BJ (cell line): ENCODE measurements around the gene UBE2L6. TPM values are rescaled to one million over a fixed set of nuclear protein-coding genes. Genes with fewer than 3 reads are reported as not detected.

Source experiments
- CTCF ChIA-PET: fragments of 350-600 bp; formaldehyde crosslinking; extraction: SDS; loops from one replicate; lab custom pipeline; 2021; ENCODE audit warnings: antibody characterized with exemption, inconsistent platforms; lab: Yijun Ruan, JAX
- POLR2A ChIA-PET: fragments of 300-600 bp; sonication (Branson Sonifier 250); formaldehyde crosslinking; extraction: SDS; loops from one replicate; lab custom pipeline; 2021; ENCODE audit warnings: antibody characterized with exemption; lab: Charles Lee
- DNase-seq: peaks from one replicate; pipeline ENCODE4 v3.0.0-alpha.2; 2011; ENCODE audit warnings: low read depth
- H3K27me3 ChIP-seq: 2 replicates; pipeline ENCODE4 v1.6.0; 2011; ENCODE audit warnings: low read length; ENCODE audit not compliant: control insufficient read depth, insufficient read depth
- H3K36me3 ChIP-seq: 2 replicates; pipeline ENCODE4 v1.5.1; 2011; ENCODE audit warnings: low read length; ENCODE audit not compliant: control insufficient read depth, insufficient read depth
- H3K4me3 ChIP-seq: 2 replicates; pipeline ENCODE4 v1.5.1; 2011; ENCODE audit warnings: low read depth, mild to moderate bottlenecking, control low read depth, low read length
- polyA plus RNA-seq: library from polyadenylated mRNA; depleted of rRNA; stranded (reverse); fragments of >200 nt; gene quantifications from 2 replicates; pipeline ENCODE4 v1.2.3, GENCODE V29; 2011
- TF ChIP-seq, protein P1 (sequence below): IDR thresholded peaks from 2 replicates; pipeline ENCODE4 v1.5.1; 2011; ENCODE audit warnings: low read depth, mild to moderate bottlenecking, control low read depth, inconsistent platforms, low read length, moderate library complexity; ENCODE audit not compliant: insufficient read depth

The UBE2L6 gene
- polyA plus RNA-seq, 1 experiment, result 67.0 TPM

DNA sequence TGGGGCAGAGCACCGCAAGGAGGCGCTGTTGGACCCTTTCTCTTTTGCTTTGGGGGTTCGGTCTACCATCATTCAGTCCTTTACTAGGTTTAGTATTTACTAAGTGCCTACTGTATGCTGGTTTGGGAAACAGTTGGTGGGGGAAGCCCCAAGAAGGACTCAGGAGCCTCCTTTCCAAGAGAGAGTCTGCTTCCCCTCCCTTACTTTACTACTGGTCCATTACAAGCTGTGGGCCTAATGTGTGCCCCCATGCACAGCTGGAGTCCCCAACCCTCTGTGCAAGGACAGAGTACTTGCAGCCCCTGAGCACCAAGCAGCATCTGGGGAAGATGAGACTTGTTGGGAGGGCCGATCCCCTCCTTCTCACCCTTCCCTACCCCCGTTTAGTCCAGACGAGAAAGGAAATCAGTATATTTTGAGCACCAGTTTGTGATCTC is 876 bp upstream of the UBE2L6 start:
- peak overlapping the region; percentile 83 for H3K4me3 ChIP-seq
- ChIA-PET POLR2A (interaction anchor here (1.4 kb wide), 1 partner anchor 76 kb away, joined by 5 read pairs; no protein-coding TSS in a partner anchor), CTCF (interaction anchor here (0.7 to 8.8 kb wide), 38 partner anchors 11 to 222 kb away, joined by 3 to 285 read pairs (median 4); partner anchors contain the start of genes SERPING1, SLC43A1, SLC43A3 and YPEL4)
- TF ChIP-seq, protein P1, sequence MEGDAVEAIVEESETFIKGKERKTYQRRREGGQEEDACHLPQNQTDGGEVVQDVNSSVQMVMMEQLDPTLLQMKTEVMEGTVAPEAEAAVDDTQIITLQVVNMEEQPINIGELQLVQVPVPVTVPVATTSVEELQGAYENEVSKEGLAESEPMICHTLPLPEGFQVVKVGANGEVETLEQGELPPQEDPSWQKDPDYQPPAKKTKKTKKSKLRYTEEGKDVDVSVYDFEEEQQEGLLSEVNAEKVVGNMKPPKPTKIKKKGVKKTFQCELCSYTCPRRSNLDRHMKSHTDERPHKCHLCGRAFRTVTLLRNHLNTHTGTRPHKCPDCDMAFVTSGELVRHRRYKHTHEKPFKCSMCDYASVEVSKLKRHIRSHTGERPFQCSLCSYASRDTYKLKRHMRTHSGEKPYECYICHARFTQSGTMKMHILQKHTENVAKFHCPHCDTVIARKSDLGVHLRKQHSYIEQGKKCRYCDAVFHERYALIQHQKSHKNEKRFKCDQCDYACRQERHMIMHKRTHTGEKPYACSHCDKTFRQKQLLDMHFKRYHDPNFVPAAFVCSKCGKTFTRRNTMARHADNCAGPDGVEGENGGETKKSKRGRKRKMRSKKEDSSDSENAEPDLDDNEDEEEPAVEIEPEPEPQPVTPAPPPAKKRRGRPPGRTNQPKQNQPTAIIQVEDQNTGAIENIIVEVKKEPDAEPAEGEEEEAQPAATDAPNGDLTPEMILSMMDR, result peak; percentile 93
- H3K36me3 ChIP-seq, result no peaks in the 10 kb centered on the region
- H3K27me3 ChIP-seq, result no peaks in the 10 kb centered on the region
- DNase-seq, result no peak

DNA sequence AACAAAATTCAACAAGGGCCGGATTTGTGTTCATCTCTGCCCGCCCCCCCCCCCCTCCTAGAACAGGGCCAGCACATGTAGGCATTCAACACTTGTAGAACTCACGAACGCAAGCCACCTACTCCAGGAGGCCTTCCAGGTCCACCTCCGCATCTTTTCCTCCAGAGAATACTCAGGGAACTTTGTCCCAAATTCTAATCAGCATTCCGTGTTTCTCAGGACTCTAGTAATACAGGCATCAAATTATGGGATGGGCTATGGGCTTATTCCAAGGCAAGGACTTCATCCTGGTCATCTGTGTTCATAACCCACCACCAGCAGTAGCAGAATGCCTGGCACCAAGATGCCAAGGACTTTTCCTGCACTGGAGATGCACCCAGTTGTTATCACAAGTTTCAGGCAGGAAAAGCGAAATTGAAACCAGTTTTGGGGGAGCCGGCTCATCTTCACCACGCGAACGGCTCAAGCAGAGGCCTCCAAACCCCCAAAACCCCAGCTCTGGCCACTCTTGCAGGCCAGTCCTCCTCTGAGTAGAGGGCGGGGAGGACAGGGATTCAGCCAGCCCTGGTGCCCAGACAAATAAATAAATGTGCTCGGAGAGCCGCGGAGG is 462 bp downstream of the UBE2L6 start:
- DNase-seq, result no peak

DNA sequence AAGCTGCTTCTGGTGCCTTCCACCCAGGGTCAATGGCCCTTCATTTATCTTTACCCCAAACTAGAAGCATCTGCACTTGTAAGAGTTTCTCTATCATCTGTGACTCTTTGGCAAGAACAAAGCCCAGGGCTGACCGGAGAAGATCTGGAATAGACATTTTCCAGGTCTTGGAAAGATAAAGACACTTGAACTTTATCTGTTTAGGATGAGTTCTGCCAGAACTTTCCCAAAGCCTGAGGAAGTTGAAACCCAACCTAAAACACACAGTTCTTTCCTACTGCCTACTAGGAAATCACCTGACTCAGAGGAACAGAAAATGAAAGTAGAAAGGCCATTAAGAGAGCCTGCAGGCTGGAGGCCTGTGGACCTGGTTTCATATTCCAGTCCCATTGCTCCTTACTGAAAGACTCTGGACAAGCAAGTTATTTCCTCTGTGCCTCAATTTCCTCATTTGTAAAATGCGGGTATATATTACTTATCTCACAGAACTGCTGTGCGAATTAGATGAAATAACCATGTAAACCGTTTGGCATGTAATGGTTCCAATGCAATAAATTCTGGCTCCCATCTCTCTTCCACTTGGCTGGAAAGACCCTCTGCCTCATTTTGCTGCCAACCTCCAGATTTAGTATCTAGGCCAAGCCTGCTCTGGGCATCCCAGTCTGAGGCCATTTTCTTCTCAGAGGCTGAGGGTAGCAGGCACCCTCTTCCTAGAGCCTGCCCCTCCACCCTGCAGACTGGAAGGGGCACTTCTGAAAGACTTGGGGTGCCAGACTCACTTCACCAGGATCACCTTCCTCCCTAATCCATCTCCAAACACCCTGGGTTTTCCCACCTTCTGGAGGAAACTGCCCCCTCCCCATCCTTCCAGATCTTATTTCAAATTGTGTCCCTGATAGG is 1.2 kb downstream of the UBE2L6 start:
- TF ChIP-seq, protein P1, result no peak
- no peak for DNase-seq
- Histone ChIP-seq H3K36me3 (no peaks in the 10 kb centered on the region), H3K4me3 (peak overlapping the region; percentile 83), H3K27me3 (no peaks in the 10 kb centered on the region)
- ChIA-PET CTCF (interaction anchor here (0.8 to 8.8 kb wide), 4 partner anchors 32 to 109 kb away, joined by 3 to 285 read pairs (median 4); no protein-coding TSS in a partner anchor), POLR2A (no interaction called here)

More for the DNA sequence above, 462 bp downstream of the UBE2L6 start:
- POLR2A ChIA-PET, result interaction anchor here (1.4 kb wide), 1 partner anchor 77 kb away, joined by 5 read pairs; no protein-coding TSS in a partner anchor
- H3K36me3 ChIP-seq, result no peaks in the 10 kb centered on the region
- H3K4me3 ChIP-seq, result peak overlapping the region; percentile 83
- CTCF ChIA-PET, result interaction anchor here (0.6 to 8.8 kb wide), 21 partner anchors 9 to 1002 kb away, joined by 3 to 285 read pairs (median 6); partner anchors contain the start of genes SERPING1, SLC43A1 and YPEL4
- no peaks in the 10 kb centered on the region for H3K27me3 ChIP-seq
- TF ChIP-seq, protein P1, result no peak

DNA sequence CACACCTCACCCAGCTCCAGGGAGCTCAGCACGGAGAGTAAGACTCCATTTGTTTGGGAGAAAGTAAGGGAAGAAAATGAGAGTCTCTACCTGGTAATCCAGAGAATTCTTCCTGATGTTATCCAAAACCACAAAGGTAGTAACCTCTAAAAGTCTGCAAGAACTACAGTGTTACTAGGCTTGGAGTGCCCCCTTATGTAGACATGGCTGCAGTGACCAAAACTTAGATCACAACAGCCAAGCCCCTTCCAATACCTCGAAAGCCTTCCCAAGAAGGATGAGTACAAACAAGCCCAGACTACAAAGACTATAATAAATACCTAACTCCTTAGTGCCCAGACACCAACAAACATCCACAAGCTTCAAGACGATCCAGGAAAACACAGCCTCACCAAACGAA is 4.9 kb downstream of the UBE2L6 start:
- Histone ChIP-seq H3K27me3 (no peaks in the 10 kb centered on the region), H3K4me3 (no peak overlapping the region), H3K36me3 (peaks cover 5% of the 10 kb centered on the region)
- TF ChIP-seq, protein P1, result no peak
- no peak for DNase-seq
- ChIA-PET POLR2A (no interaction called here), CTCF (interaction anchor here (0.6 to 1.5 kb wide), 4 partner anchors 20 to 104 kb away, joined by 3 to 5 read pairs (median 4); no protein-coding TSS in a partner anchor)
